Vagina (tissue), 2 donors: Measurements from ENCODE around the gene TALDO1.

Source experiments
- POLR2A ChIP-seq, 2 donors: fragments of 450-650 bp; IDR thresholded peaks; one replicate each; pipeline ENCODE4 v1.6.1; 2017; ENCODE audit warnings: antibody characterized with exemption in 2 of 2, mild to moderate bottlenecking in 2 of 2, moderate library complexity in 2 of 2
- POLR2AphosphoS5 ChIP-seq, 2 donors: sonication (generic); formaldehyde crosslinking; IDR thresholded peaks; one replicate each; pipeline ENCODE4 v1.9.0; 2017; ENCODE audit warnings: antibody characterized with exemption in 2 of 2, mild to moderate bottlenecking in 2 of 2, low read depth in 1 of 2; ENCODE audit not compliant: insufficient read depth in 1 of 2
- TF ChIP-seq, protein P1 (sequence below), 3 experiments: fragments of 450-650 bp in 2 of 3; fragments of 200-600 bp in 1 of 3; sonication (generic) in 1 of 3; IDR thresholded peaks; one replicate each; pipeline ENCODE4 v1.5.1; 2017 to 2019; ENCODE audit warnings: antibody characterized with exemption in 3 of 3, mild to moderate bottlenecking in 2 of 3, moderate library complexity in 2 of 3

DNA sequence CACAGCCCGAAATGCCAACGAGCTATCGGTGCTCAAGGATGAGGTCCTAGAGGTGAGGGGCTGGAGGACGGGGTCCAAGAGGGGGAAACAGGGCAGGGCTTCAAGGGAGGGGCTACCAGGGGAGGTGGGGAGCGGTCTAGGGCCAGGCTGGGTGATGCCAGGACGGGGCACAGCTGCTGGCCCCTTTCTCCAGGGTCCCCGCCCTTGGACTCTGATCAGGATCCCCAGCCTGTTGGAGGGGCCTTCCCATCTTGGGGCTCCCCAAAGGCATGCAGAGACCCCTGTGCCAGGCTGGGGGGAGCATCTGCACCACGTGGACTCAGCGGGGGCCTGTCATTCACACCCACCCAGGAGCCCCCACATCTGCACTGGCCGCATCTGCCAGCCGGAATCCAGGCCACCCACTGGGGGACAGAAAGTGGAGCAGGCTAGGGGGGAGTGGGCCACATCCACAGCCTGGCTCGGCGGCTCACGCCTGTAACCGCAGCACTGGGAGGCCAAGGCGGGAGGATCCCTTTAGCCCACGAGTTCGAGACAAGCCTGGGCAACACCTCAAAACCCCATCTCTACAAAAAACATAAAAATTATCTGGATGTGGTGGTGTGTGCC, 22.4 kb upstream of the TALDO1 start:
- TF ChIP-seq POLR2AphosphoS5 (IDR thresholded peaks at IDR 0.05; ENCODE audit: insufficient read depth in 1 of 2, low read depth in 1 of 2) (no peak), POLR2A (IDR thresholded peaks at IDR 0.05) (no peak)
- TF ChIP-seq, protein P1, sequence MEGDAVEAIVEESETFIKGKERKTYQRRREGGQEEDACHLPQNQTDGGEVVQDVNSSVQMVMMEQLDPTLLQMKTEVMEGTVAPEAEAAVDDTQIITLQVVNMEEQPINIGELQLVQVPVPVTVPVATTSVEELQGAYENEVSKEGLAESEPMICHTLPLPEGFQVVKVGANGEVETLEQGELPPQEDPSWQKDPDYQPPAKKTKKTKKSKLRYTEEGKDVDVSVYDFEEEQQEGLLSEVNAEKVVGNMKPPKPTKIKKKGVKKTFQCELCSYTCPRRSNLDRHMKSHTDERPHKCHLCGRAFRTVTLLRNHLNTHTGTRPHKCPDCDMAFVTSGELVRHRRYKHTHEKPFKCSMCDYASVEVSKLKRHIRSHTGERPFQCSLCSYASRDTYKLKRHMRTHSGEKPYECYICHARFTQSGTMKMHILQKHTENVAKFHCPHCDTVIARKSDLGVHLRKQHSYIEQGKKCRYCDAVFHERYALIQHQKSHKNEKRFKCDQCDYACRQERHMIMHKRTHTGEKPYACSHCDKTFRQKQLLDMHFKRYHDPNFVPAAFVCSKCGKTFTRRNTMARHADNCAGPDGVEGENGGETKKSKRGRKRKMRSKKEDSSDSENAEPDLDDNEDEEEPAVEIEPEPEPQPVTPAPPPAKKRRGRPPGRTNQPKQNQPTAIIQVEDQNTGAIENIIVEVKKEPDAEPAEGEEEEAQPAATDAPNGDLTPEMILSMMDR (IDR thresholded peaks at IDR 0.05), result no peak
